K562 (cell line): ENCODE data around the gene UBE2V1.

Experiments used
- C11orf30 ChIP-seq: fragments of 450-650 bp; IDR thresholded peaks from 2 replicates; pipeline ENCODE4 v1.6.1; 2016; ENCODE audit warnings: low read depth, mild to moderate bottlenecking
- HMG20B ChIP-seq: fragments of 250-450 bp; sonication (Bioruptor Pico); IDR thresholded peaks from 2 replicates; pipeline ENCODE4 v1.5.0; 2021; ENCODE audit warnings: mild to moderate bottlenecking

DNA sequence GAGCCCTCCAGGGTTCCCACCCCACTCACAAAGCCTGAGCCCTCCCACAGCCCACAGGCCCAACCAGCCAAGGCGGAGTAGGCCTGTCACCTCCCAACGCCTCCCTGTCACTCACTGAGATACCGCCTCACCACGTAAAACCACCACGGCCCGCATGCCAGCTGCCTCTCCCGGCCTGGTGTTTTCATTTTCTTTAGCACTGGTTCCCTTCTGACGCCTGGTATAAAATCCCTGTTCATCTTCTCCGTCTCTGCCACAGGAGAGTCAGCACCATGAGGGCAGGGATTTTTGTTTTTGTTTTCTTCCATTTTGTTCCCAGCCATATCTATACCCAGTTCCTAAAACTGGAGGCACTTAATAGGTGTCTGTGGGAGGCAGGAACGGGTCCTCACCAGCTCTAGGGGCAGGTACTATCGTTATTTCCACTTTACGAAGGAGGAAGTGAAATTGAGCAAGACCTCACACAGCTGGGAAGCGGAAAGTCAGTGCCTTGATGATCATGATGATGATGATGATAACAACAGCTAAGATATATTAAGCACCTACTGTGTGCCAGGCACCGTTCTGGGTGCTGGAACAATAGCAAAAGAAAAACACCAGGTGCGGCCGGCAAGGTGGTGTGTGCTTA, 71.6 kb downstream of the UBE2V1 start:
- TF ChIP-seq C11orf30 (no peak), HMG20B (CRISPR knock-in tag) (no peak)
